Measurements from ENCODE around the gene TTF2. TPM values are rescaled to one million over a fixed set of nuclear protein-coding genes. Genes with fewer than 3 reads are reported as not detected.

The TTF2 gene
- total and polyA plus RNA-seq, 7 donors: 3.6 to 19.3 (median 8.6) TPM

DNA sequence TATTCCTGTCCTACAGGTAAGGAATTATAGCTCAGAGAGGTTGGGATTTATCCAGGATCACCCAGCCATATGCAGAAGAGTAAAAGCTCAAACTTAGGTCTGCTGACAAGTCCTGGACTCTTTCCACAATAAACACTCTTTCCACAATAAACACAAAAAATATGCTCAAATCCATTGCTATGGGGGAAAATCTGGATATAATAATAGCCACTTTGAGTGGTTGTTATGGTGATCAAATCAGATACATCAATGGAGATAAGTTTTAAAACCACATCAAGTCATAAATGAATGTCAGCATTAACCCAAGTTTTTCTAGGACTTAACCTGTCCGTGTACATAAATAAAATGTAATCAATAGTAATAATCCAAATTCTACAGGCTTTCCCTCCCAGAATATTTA, 22.3 kb upstream of the TTF2 start:
- H3K9me3 ChIP-seq: no peaks in the 10 kb centered on the region
- H3K36me3 ChIP-seq: peaks cover 0 to 4% (median 0%) of the 10 kb centered on the region in 4 donors
- no peak overlapping the region for H3K4me3 ChIP-seq
- no peak overlapping the region for H3K27ac ChIP-seq
- WGBS, 2 donors: 85 to 87% methylated on average over 1 of the region's 1 CpG
- H3K27me3 ChIP-seq: no peaks in the 10 kb centered on the region
- H3K4me1 ChIP-seq: no peaks in the 10 kb centered on the region
- DNase-seq: no peak
- intact Hi-C loops (cut with DNase I): no loop called here
- TF ChIP-seq POLR2AphosphoS5 (IDR thresholded peaks at IDR 0.05): no peak
- TF ChIP-seq POLR2A (IDR thresholded peaks at IDR 0.05): no peak
- TF ChIP-seq, protein P1, sequence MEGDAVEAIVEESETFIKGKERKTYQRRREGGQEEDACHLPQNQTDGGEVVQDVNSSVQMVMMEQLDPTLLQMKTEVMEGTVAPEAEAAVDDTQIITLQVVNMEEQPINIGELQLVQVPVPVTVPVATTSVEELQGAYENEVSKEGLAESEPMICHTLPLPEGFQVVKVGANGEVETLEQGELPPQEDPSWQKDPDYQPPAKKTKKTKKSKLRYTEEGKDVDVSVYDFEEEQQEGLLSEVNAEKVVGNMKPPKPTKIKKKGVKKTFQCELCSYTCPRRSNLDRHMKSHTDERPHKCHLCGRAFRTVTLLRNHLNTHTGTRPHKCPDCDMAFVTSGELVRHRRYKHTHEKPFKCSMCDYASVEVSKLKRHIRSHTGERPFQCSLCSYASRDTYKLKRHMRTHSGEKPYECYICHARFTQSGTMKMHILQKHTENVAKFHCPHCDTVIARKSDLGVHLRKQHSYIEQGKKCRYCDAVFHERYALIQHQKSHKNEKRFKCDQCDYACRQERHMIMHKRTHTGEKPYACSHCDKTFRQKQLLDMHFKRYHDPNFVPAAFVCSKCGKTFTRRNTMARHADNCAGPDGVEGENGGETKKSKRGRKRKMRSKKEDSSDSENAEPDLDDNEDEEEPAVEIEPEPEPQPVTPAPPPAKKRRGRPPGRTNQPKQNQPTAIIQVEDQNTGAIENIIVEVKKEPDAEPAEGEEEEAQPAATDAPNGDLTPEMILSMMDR (IDR thresholded peaks at IDR 0.05): no peak
- TF ChIP-seq EP300 (IDR thresholded peaks at IDR 0.05): no peak

DNA sequence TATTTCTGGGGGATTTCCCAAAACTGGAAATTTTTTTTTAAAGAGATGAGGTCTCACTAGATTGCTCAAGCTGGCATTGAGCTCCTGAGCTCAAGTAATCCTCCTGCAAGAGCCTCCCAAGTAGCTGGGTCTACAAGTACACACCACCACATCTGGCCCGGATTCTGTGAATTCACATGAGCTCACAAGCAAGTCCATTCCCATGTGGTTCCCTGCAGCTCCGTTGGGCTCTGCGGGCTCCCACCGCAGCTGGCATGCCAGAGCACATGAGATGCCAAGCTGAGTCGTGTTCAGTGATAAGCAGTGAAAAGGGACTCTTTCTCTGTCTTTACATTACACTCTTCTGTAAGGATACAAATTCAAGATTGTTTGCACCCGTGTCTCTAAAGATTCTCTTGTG, 21.9 kb upstream of the TTF2 start:
- intact Hi-C loops (cut with DNase I): no loop called here

DNA sequence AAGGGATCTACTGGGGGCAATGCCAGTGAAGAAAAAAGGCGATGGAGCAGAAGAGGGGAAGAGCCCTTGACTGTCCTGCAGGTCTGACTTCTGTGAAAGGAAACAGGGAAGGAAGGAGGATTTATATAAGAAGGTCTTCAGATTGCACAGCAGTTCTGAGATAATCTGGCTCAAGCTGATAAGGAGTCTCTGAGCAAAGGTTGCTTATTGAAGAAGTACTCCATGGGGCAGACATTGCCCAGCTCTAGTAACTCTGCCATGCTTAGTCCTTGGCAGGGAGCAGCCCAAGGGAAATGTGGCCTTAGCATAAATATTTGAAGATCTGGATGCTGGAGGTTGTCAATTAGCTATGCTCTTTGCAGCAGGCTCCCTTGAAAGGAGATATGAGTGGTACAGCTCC, 15.9 kb upstream of the TTF2 start:
- H3K4me1 ChIP-seq: no peaks in the 10 kb centered on the region
- H3K27me3 ChIP-seq: no peaks in the 10 kb centered on the region
- TF ChIP-seq, protein P1 (IDR thresholded peaks at IDR 0.05): no peak
- TF ChIP-seq EP300 (IDR thresholded peaks at IDR 0.05) (no peak), POLR2AphosphoS5 (IDR thresholded peaks at IDR 0.05) (no peak), POLR2A (IDR thresholded peaks at IDR 0.05) (no peak)
- no peak for DNase-seq
- intact Hi-C loops (cut with DNase I): no loop called here
- 91 to 99% methylated on average over 1 of the region's 1 CpG for WGBS, 2 donors
- H3K27ac ChIP-seq: no peak overlapping the region
- H3K36me3 ChIP-seq: no peaks in the 10 kb centered on the region
- H3K9me3 ChIP-seq: no peaks in the 10 kb centered on the region
- H3K4me3 ChIP-seq: no peak overlapping the region

More for the DNA sequence above, 21.9 kb upstream of the TTF2 start:
- no peak for DNase-seq
- 96 to 97% methylated on average over 6 of the region's 6 CpGs for WGBS, 2 donors
- Histone ChIP-seq H3K27me3 (no peaks in the 10 kb centered on the region), H3K36me3 (peaks cover 0 to 4% (median 0%) of the 10 kb centered on the region in 4 donors), H3K4me1 (no peaks in the 10 kb centered on the region), H3K4me3 (no peak overlapping the region), H3K9me3 (no peaks in the 10 kb centered on the region), H3K27ac (no peak overlapping the region)
- TF ChIP-seq POLR2A (IDR thresholded peaks at IDR 0.05): no peak
- no peak for TF ChIP-seq POLR2AphosphoS5 (IDR thresholded peaks at IDR 0.05)
- TF ChIP-seq EP300 (IDR thresholded peaks at IDR 0.05): no peak
- TF ChIP-seq, protein P1 (IDR thresholded peaks at IDR 0.05): no peak

DNA sequence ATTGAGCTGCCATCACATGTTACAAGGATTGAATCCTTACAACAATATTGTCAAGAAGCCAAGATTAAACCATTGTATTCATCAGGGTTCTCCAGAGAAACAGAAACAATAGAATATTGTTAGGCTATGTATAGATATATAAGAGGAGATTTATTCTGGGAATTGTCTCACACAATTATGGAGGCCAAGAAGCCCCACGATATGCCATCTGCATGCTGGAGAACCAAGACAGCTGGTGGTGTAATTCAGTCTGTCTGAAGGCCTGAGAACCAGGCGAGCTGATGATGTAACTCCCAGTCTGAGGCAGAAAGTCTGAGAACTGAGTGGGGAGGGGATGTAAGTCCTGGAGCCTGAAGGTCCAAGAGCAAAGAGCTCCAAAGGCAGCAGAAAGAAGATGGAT, 14.5 kb upstream of the TTF2 start:
- 80 to 81% methylated on average over 2 of the region's 2 CpGs for WGBS, 2 donors
- no peak for DNase-seq

More for the DNA sequence above, 14.5 kb upstream of the TTF2 start:
- Histone ChIP-seq H3K36me3 (no peaks in the 10 kb centered on the region), H3K4me3 (no peak overlapping the region), H3K9me3 (no peaks in the 10 kb centered on the region), H3K27me3 (no peaks in the 10 kb centered on the region), H3K4me1 (no peaks in the 10 kb centered on the region), H3K27ac (no peak overlapping the region)
- intact Hi-C loops (cut with DNase I): no loop called here
- no peak for TF ChIP-seq EP300 (IDR thresholded peaks at IDR 0.05)
- TF ChIP-seq, protein P1 (IDR thresholded peaks at IDR 0.05): no peak
- TF ChIP-seq POLR2AphosphoS5 (IDR thresholded peaks at IDR 0.05): no peak
- TF ChIP-seq POLR2A (IDR thresholded peaks at IDR 0.05): no peak

All from sigmoid colon (tissue), 7 donors.